D341Med (cell line): Measurements from ENCODE around the gene ATP6V1G2.
"Not testable (repeated sequence)": the region's sequence is repeated elsewhere in the genome, so short reads cannot be mapped to it uniquely, and the experiment has no call there.

Experiments
- DNase-seq: peaks from one replicate; pipeline ENCODE4 v3.0.0; 2012; ENCODE audit warnings: low spot score

Gene ATP6V1G2

DNA sequence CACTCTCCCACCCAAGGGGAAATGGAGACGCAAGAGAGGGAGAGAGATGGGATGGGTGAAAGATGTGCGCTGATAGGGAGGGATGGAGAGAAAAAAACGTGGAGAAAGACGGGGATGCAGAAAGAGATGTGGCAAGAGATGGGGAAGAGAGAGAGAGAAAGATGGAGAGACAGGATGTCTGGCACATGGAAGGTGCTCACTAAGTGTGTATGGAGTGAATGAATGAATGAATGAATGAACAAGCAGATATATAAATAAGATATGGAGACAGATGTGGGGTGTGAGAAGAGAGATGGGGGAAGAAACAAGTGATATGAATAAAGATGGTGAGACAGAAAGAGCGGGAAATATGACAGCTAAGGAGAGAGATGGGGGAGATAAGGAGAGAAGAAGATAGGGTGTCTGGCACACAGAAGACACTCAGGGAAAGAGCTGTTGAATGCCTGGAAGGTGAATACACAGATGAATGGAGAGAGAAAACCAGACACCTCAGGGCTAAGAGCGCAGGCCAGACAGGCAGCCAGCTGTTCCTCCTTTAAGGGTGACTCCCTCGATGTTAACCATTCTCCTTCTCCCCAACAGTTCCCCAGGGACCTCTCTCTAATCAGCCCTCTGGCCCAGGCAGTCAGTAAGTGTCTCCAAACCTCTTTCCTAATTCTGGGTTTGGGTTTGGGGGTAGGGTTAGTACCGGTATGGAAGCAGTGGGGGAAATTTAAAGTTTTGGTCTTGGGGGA lies 29.7 kb upstream of the ATP6V1G2 start:
- no peak for DNase-seq

- no peak for DNase-seq
Measured at GRCh38 chr6:31575335-31575901, 29.0 kb upstream of the ATP6V1G2 start, which contains the start of gene TNF. Gene TNF, plus strand, starts transcription at chr6:31575565. Its CDS starts 177 bp downstream, at chr6:31575742.

GRCh38 chr6:31574106-31575061 lies 28.0 kb upstream of the ATP6V1G2 start:
- DNase-seq, result no peak

DNA sequence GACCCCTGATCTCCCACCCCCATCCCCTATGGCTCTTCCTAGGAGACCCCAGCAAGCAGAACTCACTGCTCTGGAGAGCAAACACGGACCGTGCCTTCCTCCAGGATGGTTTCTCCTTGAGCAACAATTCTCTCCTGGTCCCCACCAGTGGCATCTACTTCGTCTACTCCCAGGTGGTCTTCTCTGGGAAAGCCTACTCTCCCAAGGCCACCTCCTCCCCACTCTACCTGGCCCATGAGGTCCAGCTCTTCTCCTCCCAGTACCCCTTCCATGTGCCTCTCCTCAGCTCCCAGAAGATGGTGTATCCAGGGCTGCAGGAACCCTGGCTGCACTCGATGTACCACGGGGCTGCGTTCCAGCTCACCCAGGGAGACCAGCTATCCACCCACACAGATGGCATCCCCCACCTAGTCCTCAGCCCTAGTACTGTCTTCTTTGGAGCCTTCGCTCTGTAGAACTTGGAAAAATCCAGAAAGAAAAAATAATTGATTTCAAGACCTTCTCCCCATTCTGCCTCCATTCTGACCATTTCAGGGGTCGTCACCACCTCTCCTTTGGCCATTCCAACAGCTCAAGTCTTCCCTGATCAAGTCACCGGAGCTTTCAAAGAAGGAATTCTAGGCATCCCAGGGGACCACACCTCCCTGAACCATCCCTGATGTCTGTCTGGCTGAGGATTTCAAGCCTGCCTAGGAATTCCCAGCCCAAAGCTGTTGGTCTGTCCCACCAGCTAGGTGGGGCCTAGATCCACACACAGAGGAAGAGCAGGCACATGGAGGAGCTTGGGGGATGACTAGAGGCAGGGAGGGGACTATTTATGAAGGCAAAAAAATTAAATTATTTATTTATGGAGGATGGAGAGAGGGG lies 27.1 kb upstream of the ATP6V1G2 start:
- no peak for DNase-seq

DNA sequence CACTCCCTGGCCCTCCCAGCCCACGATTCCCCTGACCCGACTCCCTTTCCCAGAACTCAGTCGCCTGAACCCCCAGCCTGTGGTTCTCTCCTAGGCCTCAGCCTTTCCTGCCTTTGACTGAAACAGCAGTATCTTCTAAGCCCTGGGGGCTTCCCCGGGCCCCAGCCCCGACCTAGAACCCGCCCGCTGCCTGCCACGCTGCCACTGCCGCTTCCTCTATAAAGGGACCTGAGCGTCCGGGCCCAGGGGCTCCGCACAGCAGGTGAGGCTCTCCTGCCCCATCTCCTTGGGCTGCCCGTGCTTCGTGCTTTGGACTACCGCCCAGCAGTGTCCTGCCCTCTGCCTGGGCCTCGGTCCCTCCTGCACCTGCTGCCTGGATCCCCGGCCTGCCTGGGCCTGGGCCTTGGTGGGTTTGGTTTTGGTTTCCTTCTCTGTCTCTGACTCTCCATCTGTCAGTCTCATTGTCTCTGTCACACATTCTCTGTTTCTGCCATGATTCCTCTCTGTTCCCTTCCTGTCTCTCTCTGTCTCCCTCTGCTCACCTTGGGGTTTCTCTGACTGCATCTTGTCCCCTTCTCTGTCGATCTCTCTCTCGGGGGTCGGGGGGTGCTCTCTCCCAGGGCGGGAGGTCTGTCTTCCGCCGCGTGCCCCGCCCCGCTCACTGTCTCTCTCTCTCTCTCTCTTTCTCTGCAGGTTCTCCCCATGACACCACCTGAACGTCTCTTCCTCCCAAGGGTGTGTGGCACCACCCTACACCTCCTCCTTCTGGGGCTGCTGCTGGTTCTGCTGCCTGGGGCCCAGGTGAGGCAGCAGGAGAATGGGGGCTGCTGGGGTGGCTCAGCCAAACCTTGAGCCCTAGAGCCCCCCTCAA lies 25.9 kb upstream of the ATP6V1G2 start, which contains the start of gene LTA:
TSS of gene LTA (plus strand) at position 249 of the 871 bp plus-strand sequence. CDS start at position 703, 454 bp downstream.
- DNase-seq, result no peak

DNA sequence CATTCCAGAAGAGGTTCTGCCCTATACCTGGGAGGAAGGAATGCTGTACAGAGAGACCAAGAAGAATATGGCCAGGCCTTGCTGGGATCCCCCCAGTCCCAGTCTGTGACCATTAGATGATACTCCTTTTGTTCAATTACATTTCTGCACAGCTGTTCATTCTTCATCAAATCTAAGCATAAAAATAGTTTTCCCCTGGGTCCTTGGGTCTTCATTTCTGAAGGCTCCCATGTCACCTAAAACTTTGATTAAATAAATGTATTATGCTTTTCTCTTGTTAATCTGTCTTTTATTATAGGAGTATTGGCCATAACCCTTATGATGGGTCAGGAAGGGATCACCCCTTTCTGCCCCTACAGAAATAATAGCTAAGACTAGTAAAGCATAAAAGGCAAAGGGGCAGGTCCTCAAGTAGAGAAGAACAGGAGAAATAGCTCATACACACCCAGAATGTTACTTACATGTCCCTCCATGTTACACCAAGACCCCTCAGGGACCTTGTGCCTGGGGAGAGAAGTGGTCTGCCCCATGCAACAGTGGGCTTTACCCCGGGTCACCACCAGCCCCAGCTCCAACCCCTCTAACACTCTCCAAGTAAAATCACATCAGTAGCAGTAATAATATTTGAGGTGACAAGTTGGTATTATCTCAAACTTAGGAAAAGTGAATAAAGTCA lies 23.6 kb upstream of the ATP6V1G2 start:
- no peak for DNase-seq

- DNase-seq, result no peak
Measured at GRCh38 chr6:31568537-31568961, 22.1 kb upstream of the ATP6V1G2 start.

- no peak for DNase-seq
Measured at GRCh38 chr6:31567531-31568370, 21.3 kb upstream of the ATP6V1G2 start.

- DNase-seq, result no peak
Measured at GRCh38 chr6:31560697-31561058, 14.3 kb upstream of the ATP6V1G2 start.

GRCh38 chr6:31559958-31560696 lies 13.7 kb upstream of the ATP6V1G2 start:
- DNase-seq, result no peak

GRCh38 chr6:31559606-31559957 lies 13.2 kb upstream of the ATP6V1G2 start:
- no peak for DNase-seq

DNA sequence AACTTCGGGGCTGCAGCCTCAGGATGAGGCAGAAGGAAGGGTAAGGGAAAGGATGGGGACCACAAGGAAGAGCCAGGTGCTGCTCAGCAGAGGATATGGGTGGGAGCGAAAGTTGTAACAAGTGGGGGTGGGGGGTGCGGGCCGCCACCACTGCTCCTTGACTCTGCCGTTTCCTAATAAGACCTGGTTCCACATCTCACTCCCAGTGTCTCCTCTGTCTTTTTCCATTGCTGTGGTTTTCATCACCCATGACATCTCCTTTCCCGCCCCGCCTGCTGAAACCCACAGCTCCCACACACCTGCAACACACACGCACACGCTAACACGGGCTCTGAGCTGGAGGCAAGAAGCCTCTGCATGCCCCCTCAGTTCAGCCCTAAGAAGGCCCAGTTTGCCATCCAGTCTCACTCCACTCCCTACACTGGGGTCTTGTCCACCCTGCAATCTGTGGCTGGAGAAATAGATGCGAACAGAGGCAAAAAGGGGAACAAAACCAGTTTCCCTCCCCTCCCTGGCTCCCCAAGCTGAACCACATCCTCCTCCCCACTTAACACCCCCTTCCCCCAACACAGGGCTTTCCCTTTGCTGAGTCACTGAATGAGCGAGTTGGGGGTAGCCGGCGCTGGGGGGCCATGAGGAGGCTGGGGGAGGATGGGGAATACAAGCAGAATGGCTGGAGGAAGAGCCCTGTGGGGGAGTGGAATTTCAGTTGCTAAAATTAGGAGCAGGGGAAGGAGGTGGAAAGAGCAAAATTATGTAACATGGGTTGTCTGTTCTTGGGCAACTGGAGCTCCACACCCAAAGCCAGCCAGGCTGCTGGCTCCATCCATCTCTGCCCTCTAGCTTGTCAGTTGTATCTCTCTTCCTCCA lies 12.5 kb upstream of the ATP6V1G2 start:
- no peak for DNase-seq

DNA sequence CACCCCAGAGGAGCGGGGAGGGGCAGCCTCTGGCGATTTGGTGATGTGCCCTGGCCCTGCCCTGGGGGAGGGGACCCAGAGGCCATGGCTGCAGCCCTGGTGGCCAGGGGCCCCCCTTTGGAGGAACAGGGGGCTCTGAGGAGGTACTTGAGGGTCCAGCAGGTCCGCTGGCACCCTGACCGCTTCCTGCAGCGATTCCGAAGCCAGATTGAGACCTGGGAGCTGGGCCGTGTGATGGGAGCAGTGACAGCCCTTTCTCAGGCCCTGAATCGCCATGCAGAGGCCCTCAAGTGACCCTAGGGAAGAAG lies 11.9 kb upstream of the ATP6V1G2 start:
- DNase-seq, result no peak

- no peak for DNase-seq
Measured at GRCh38 chr6:31557443-31558317, 11.3 kb upstream of the ATP6V1G2 start.

DNA sequence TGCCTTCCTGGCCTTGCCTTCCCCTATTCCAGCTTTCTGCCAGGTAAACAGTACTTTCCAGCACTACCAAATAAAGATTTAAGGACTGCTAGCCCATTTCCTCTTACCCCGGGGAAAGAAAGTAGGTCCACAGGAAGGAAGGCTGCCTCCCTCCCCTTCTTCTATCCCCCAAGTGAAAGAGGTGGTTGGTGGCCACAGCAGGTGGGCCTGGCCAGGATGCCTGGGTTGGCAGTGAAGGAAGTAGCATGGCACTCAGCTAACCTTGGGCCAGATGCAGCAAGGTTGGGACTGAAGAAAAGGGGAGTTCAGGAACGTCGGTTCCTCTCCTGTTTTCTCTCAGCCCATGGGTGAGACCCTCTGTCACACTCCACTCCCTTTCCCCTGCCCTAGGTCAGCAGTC lies 9.9 kb upstream of the ATP6V1G2 start:
- no peak for DNase-seq

- DNase-seq, result not testable (repeated sequence)
Measured at GRCh38 chr6:31551371-31551770, 5.0 kb upstream of the ATP6V1G2 start.

DNA sequence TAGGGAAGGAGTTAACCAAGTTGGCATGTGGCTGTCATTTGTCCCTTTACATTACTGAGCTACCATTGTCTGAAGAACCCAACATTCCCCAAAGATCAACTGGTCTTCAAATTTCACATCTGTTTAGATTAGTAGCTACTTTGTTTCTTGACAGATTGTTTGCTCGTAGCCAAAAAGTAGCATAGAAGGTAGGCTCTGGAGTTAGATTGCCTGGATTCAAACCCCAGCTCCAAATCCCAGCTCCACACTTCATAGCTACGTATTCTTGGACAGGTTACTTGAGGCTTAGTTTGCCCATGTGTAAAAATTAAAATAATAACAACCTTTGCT lies 2.1 kb upstream of the ATP6V1G2 start:
- no peak for DNase-seq
